Brain microvascular endothelial cell (primary cell): ENCODE measurements around the gene DMRTB1.
A peak's percentile ranks its signal among the peaks of the same experiment; 100 is the strongest.

ENCODE experiments used
- DNase-seq: peaks from one replicate; pipeline ENCODE4 v3.0.0-alpha.2; 2020
- H3K27ac ChIP-seq: fragments of 250-450 bp; sonication (Bioruptor Pico); 2 replicates; pipeline ENCODE4 v1.5.1; 2020; ENCODE audit warnings: mild to moderate bottlenecking, moderate library complexity
- H3K27me3 ChIP-seq: fragments of 250-450 bp; sonication (Bioruptor Pico); replicated peaks from 2 replicates; pipeline ENCODE4 v1.5.1; 2020; ENCODE audit warnings: mild to moderate bottlenecking
- H3K36me3 ChIP-seq: fragments of 250-450 bp; sonication (Bioruptor Pico); replicated peaks from 2 replicates; pipeline ENCODE4 v1.5.1; 2020; ENCODE audit warnings: mild to moderate bottlenecking
- H3K4me3 ChIP-seq: 2 replicates; pipeline ENCODE4 v1.5.1; 2011; ENCODE audit warnings: low read depth, mild to moderate bottlenecking, control low read depth, low read length, moderate library complexity
- CTCF ChIP-seq: IDR thresholded peaks from 2 replicates; pipeline ENCODE4 v1.5.1; 2011; ENCODE audit warnings: low read depth, mild to moderate bottlenecking, moderate library complexity, low read length, control low read depth, inconsistent platforms; ENCODE audit errors: missing control alignments
- in situ Hi-C: cut with HindIII; loops from 2 replicates; pipeline ENCODE4 v1.10.0; 2017; ENCODE audit warnings: low sequenced_read_pairs, low pct_ligation_motif_present

Gene DMRTB1

GRCh38 chr1:53469373-53469772, 10.2 kb downstream of the DMRTB1 start:
- peak; percentile 18 for TF ChIP-seq CTCF
- in situ Hi-C loops = no loop called here
- Histone ChIP-seq H3K27me3 (no peaks in the 10 kb centered on the region), H3K27ac (no peak overlapping the region), H3K4me3 (no peak overlapping the region), H3K36me3 (no peaks in the 10 kb centered on the region)
- DNase-seq = no peak

GRCh38 chr1:53470155-53470554, 11.0 kb downstream of the DMRTB1 start:
- H3K27ac ChIP-seq = no peak overlapping the region
- H3K4me3 ChIP-seq = peak overlapping the region; percentile 20
- H3K27me3 ChIP-seq = no peaks in the 10 kb centered on the region
- in situ Hi-C loops = no loop called here
- peak; percentile 69 for DNase-seq
- TF ChIP-seq CTCF = peak; percentile 83
- H3K36me3 ChIP-seq = no peaks in the 10 kb centered on the region

GRCh38 chr1:53470584-53470983, 11.4 kb downstream of the DMRTB1 start:
- TF ChIP-seq CTCF = no peak
- Histone ChIP-seq H3K27ac (no peak overlapping the region), H3K27me3 (no peaks in the 10 kb centered on the region), H3K36me3 (no peaks in the 10 kb centered on the region), H3K4me3 (peak overlapping the region; percentile 20)
- DNase-seq = no peak
- in situ Hi-C loops = no loop called here

- TF ChIP-seq CTCF = no peak
- no peak for DNase-seq
- H3K4me3 ChIP-seq = no peak overlapping the region
- no peak overlapping the region for H3K27ac ChIP-seq
- H3K27me3 ChIP-seq = no peaks in the 10 kb centered on the region
- in situ Hi-C loops = no loop called here
- no peaks in the 10 kb centered on the region for H3K36me3 ChIP-seq
These were observed 11.8 kb downstream of the DMRTB1 start for GRCh38 chr1:53471000-53471399.

- Histone ChIP-seq H3K4me3 (no peak overlapping the region), H3K36me3 (no peaks in the 10 kb centered on the region), H3K27me3 (peaks cover 9% of the 10 kb centered on the region), H3K27ac (no peak overlapping the region)
- in situ Hi-C loops = no loop called here
- DNase-seq = peak; percentile 21
- TF ChIP-seq CTCF = peak; percentile 52
These were observed 14.3 kb downstream of the DMRTB1 start for GRCh38 chr1:53473463-53473862.

GRCh38 chr1:53475664-53476063, 16.5 kb downstream of the DMRTB1 start:
- DNase-seq = no peak
- Histone ChIP-seq H3K36me3 (no peaks in the 10 kb centered on the region), H3K27ac (no peak overlapping the region), H3K27me3 (peaks cover 15% of the 10 kb centered on the region), H3K4me3 (no peak overlapping the region)
- no peak for TF ChIP-seq CTCF
- in situ Hi-C loops = no loop called here
